Brain pericyte (primary cell): ENCODE data around the gene ELOVL1.
"Not testable (repeated sequence)": the region's sequence is repeated elsewhere in the genome, so short reads cannot be mapped to it uniquely, and the experiment has no call there.

Experiments
- DNase-seq: peaks from one replicate; pipeline ENCODE4 v3.0.0-alpha.2; 2012; ENCODE audit warnings: low read depth, low spot score

ELOVL1 gene

GRCh38 chr1:43367904-43368645, at the start of gene ELOVL1:
Gene ELOVL1 (minus strand): TSS chr1:43368011. CDS start chr1:43365609, 2,402 bp downstream.
- peak; percentile 59 for DNase-seq

GRCh38 chr1:43415901-43416300, 48.1 kb upstream of the ELOVL1 start:
- DNase-seq = no peak

GRCh38 chr1:43414634-43415223, 46.9 kb upstream of the ELOVL1 start:
- no peak for DNase-seq

- DNase-seq = not testable (repeated sequence)
Measured at GRCh38 chr1:43413426-43413825, 45.6 kb upstream of the ELOVL1 start.

- no peak for DNase-seq
Measured at GRCh38 chr1:43410571-43410970, 42.8 kb upstream of the ELOVL1 start.

- no peak for DNase-seq
Measured at GRCh38 chr1:43405876-43406234, 38.0 kb upstream of the ELOVL1 start.

- DNase-seq = no peak
Measured at GRCh38 chr1:43405219-43405875, 37.5 kb upstream of the ELOVL1 start.

- DNase-seq = no peak
Measured at GRCh38 chr1:43404353-43404752, 36.5 kb upstream of the ELOVL1 start.

- DNase-seq = no peak
Measured at GRCh38 chr1:43402089-43402865, 34.5 kb upstream of the ELOVL1 start.

- not testable (repeated sequence) for DNase-seq
Measured at GRCh38 chr1:43400441-43400840, 32.6 kb upstream of the ELOVL1 start.

GRCh38 chr1:43398227-43398626, 30.4 kb upstream of the ELOVL1 start:
- no peak for DNase-seq

GRCh38 chr1:43396059-43396458, 28.2 kb upstream of the ELOVL1 start:
- DNase-seq = no peak

- no peak for DNase-seq
Measured at GRCh38 chr1:43395523-43395922, 27.7 kb upstream of the ELOVL1 start.

- no peak for DNase-seq
Measured at GRCh38 chr1:43392702-43393101, 24.9 kb upstream of the ELOVL1 start.

- DNase-seq = peak; percentile 61
Measured at GRCh38 chr1:43389326-43390313, 21.8 kb upstream of the ELOVL1 start, which contains the start of the genes MED8 and SZT2. Gene MED8 (minus strand): TSS chr1:43389800. CDS start chr1:43389764, 36 bp downstream. Gene SZT2 (plus strand): TSS chr1:43389899. CDS start chr1:43389969, 70 bp downstream.

GRCh38 chr1:43388613-43389012, 20.8 kb upstream of the ELOVL1 start:
- no peak for DNase-seq

GRCh38 chr1:43387976-43388599, 20.3 kb upstream of the ELOVL1 start:
- no peak for DNase-seq

- DNase-seq = no peak
Measured at GRCh38 chr1:43386676-43387075, 18.9 kb upstream of the ELOVL1 start.

GRCh38 chr1:43383449-43383848, 15.6 kb upstream of the ELOVL1 start:
- no peak for DNase-seq
